Natural killer cell treated with Interleukin-12 subunit alpha and Interleukin-12 subunit beta and Interleukin-15 and Interleukin-18, amount 100 ng/mL, for 72 hours (primary cell): Measurements from ENCODE around the gene VHLL. TPM values are rescaled to one million over a fixed set of nuclear protein-coding genes. Genes with fewer than 3 reads are reported as not detected.

Source experiments
- ATAC-seq, 2 donors: fragments of 150-1000 bp; cut with Tn5 transposase in 1 of 2; sonication (Bioruptor Pico), chemical (Tn5 transposase) in 1 of 2; 2 replicates each; pipeline ENCODE4 v1.10.0; 2021
- DNase-seq: peaks from one replicate; pipeline ENCODE4 v3.0.0; 2022; ENCODE audit warnings: low spot score
- H3K27ac Mint-ChIP-seq, 2 donors: 1 replicate in 1 of 2; 2 replicates in 1 of 2; pipeline ENCODE4 v1.8.0; 2022; ENCODE audit warnings: mixed read lengths in 2 of 2, mild to moderate bottlenecking in 1 of 2, moderate library complexity in 1 of 2
- H3K27me3 Mint-ChIP-seq, 2 donors: 1 replicate in 1 of 2; 2 replicates in 1 of 2; pipeline ENCODE4 v1.8.0; 2022; ENCODE audit warnings: mixed read lengths in 2 of 2
- H3K36me3 Mint-ChIP-seq: one replicate; pipeline ENCODE4 v1.8.0; 2022; ENCODE audit warnings: mixed read lengths
- H3K4me1 Mint-ChIP-seq, 2 donors: 1 replicate in 1 of 2; 2 replicates in 1 of 2; pipeline ENCODE4 v1.8.0; 2022; ENCODE audit warnings: low read depth in 2 of 2, mixed read lengths in 2 of 2, mild to moderate bottlenecking in 1 of 2
- H3K4me3 Mint-ChIP-seq: one replicate; pipeline ENCODE4 v1.8.0; 2022; ENCODE audit warnings: mixed read lengths
- H3K9me3 Mint-ChIP-seq: 2 replicates; pipeline ENCODE4 v1.8.0; 2022; ENCODE audit warnings: mixed read lengths
- total RNA-seq, 2 donors: library from RNA; stranded (reverse); gene quantifications; one replicate each; pipeline ENCODE4 v1.2.3, GENCODE V29; 2022

The VHLL gene
- total RNA-seq, 2 donors from 2014 or later = not detected

DNA sequence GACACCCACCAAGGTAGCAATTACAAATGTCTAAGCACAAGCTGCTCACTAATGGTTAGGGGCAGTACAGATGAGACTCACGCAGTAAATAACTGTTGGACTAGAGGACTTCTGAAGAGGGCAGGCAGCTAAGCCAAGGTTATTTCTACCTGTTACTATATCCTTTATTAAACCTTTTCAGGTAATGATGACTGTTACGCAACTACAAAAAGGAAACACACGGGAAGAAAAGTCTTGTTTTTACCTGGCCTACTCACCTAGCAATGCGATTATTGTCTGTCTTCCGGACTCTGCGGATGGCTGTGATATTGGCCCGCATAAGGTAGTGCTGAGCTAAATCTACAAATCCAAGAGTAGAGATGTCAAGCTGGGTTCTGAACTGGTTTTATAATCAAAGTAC, 17.8 kb upstream of the VHLL start:
- Mint-ChIP-seq H3K27ac (no peak overlapping the region), H3K9me3 (no peaks in the 10 kb centered on the region), H3K4me3 (no peak overlapping the region), H3K36me3 (peaks cover 36% of the 10 kb centered on the region), H3K4me1 (peaks cover 0 to 4% of the 10 kb centered on the region in 2 donors), H3K27me3 (no peaks in the 10 kb centered on the region)
- ATAC-seq (no peak), DNase-seq (no peak)

DNA sequence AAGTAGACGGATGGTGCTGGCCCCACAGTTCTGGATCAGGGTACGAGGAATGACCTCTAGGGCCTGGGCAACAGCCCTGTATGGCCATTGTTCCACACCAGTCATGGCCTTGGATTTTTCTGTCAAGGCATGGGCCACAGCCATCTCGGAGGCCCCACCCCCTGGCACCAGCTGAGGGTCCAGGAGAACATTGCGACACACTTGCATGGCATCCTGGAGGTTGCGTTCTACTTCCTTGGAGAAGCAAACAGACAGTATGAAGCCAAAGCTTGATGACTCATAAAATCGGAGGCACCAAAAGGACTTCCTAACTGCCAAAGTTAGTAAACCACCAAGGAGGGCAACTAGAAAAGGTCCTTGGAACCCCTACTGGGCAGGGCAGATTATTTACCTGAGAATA, 11.9 kb upstream of the VHLL start:
- no peaks in the 10 kb centered on the region for H3K9me3 Mint-ChIP-seq
- H3K4me1 Mint-ChIP-seq = peaks cover 0 to 5% of the 10 kb centered on the region in 2 donors
- DNase-seq (no peak), ATAC-seq (no peak)
- no peak overlapping the region for H3K4me3 Mint-ChIP-seq
- peaks cover 41% of the 10 kb centered on the region for H3K36me3 Mint-ChIP-seq
- no peaks in the 10 kb centered on the region for H3K27me3 Mint-ChIP-seq
- no peak overlapping the region for H3K27ac Mint-ChIP-seq

DNA sequence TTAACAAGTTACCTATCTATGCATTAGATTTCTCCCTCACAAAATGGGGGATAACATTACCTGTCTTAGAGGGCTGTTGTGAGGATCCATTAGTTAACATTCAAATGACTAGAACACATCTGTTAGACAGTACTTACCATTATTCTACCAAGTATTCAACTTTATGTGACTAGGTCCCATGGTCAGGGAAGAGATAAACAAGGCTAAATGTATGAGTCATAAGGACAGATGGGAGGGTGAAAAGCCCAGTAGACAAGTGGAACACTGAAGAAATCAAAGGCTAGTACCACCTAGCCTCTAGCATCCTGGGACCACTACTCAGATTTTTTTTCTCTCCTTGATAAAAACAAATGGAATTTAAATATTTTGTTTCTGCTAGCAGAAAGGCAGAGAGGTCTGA, 9.0 kb upstream of the VHLL start:
- DNase-seq (no peak), ATAC-seq (no peak)
- H3K4me1 Mint-ChIP-seq = peaks cover 0 to 5% of the 10 kb centered on the region in 2 donors
- no peak overlapping the region for H3K4me3 Mint-ChIP-seq
- H3K36me3 Mint-ChIP-seq = peaks cover 25% of the 10 kb centered on the region
- H3K9me3 Mint-ChIP-seq = no peaks in the 10 kb centered on the region
- H3K27me3 Mint-ChIP-seq = no peaks in the 10 kb centered on the region
- H3K27ac Mint-ChIP-seq = no peak overlapping the region

DNA sequence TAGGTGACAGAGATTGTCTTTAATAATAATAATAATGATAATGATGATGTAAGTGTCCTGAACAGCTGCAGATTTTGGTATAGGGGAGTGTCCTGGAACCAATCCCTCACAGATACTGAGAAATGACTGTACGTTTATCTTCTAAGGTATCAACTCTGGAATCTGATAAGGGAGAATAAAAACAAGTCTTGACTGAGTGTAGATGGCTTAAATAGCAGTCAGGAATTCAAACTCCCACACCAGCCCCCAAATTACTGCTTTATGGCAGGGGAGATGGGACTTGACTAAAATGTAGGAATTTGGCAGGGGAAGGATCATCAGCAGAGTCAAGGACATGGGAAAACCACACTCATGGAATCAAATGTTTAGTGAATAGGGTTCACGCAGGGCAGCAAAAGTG, 6.1 kb upstream of the VHLL start:
- ATAC-seq (no peak), DNase-seq (no peak)
- Mint-ChIP-seq H3K36me3 (peaks cover 19% of the 10 kb centered on the region), H3K9me3 (no peaks in the 10 kb centered on the region), H3K27me3 (no peaks in the 10 kb centered on the region), H3K4me1 (peaks cover 0 to 3% of the 10 kb centered on the region in 2 donors), H3K4me3 (no peak overlapping the region), H3K27ac (no peak overlapping the region)

DNA sequence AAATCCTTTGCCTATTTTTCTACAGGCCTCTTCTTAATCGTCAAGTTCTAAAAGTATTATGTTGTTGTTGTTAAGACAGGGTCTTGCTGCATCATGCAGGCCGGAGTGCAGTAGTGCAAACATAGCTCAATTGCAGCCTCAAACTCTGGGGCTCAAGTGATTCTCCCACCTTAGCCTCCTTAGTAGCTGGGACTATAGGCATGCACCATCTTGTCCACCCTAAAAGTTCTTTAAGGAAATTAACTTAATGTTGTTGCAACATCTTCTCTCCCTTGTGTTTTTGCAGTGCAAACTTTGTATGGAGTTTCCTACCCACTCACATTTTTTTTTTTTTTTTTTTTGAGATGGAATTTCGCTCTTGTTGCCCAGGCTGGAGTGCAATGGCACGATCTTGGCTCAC, 4.1 kb upstream of the VHLL start:
- ATAC-seq (no peak), DNase-seq (no peak)
- Mint-ChIP-seq H3K4me1 (no peaks in the 10 kb centered on the region), H3K27me3 (no peaks in the 10 kb centered on the region), H3K36me3 (peaks cover 10% of the 10 kb centered on the region), H3K27ac (no peak overlapping the region), H3K9me3 (no peaks in the 10 kb centered on the region), H3K4me3 (no peak overlapping the region)

DNA sequence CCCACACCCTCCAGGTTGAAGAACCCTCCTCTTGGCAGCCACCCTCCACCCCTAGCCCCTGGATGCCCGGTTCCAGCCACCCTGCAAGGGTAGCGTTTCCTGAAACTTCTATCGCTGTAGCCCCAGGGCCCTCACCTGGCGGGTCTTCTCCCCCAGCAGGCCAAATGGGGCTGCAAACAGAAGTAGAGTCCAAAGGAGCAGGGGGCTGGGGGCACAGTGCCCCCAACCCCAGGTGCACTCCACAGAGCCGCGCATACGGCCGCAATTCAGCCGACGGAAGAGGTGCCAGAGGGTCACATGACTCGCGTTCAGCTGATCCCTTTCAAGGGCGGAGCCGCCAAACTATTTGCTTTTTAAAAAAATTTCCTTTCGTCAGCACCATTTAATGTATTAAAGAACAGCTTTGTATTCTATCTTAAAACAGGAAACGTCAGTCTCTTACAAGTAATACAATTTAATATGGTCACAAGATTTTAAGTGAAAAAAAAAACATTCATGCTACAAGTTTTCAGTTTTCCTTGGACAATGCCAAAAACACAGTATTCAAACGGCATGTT, 3.6 kb downstream of the VHLL start, which contains the start of gene GLMP:
GLMP (minus strand) TSS at position 289 of the 557 bp plus-strand sequence; CDS start at position 255, 34 bp downstream.
- Mint-ChIP-seq H3K36me3 (no peaks in the 10 kb centered on the region), H3K4me1 (peaks cover 15 to 21% of the 10 kb centered on the region in 2 donors), H3K27me3 (no peaks in the 10 kb centered on the region), H3K4me3 (peak within 1 kb of the TSS; percentile 86), H3K9me3 (no peaks in the 10 kb centered on the region), H3K27ac (peak within 1 kb of the TSS; percentile 16 to 82)
- DNase-seq = no peak
- peak; percentile 72 to 74 for ATAC-seq

DNA sequence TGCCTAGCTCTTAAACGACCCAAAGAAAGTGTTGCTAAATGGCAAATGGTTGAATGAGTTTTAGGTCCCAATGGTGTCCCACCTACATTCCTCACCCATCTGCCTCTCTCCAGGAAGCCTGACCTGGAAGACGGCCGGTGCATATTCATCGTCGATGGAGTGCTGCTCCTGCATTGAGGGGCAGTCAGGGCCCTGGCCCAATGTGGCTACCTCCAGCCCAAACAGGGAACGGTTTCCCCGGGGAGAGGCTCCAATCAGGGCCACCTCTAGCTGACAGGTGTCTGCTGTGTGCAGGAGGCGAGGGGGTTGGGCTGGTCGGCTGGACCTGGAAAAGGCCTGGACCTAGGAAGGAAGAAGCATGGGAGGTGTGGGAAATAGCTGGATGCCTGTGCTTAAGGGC, 5.2 kb downstream of the VHLL start:
- H3K27me3 Mint-ChIP-seq = no peaks in the 10 kb centered on the region
- ATAC-seq (no peak), DNase-seq (no peak)
- peaks cover 15 to 21% of the 10 kb centered on the region in 2 donors for H3K4me1 Mint-ChIP-seq
- no peak overlapping the region for H3K27ac Mint-ChIP-seq
- H3K4me3 Mint-ChIP-seq = no peak overlapping the region
- no peaks in the 10 kb centered on the region for H3K9me3 Mint-ChIP-seq
- no peaks in the 10 kb centered on the region for H3K36me3 Mint-ChIP-seq

DNA sequence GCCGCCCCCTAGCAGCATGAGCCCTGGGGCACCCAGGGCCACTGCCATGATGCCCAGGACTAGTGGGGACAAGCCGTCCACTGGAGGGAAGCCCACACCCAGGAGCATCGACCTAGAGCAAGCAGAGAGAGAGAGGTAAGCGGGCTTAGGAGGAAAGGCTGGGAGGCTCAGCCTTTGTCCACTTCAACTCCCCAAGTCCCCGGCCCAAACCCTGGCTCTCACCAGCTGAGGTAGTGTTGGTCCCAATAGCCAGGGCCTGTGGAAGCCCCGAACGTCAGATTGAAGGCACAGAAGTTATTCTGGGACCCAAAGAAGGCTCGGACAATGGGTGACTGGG, 6.0 kb downstream of the VHLL start:
- Mint-ChIP-seq H3K4me1 (peaks cover 15 to 21% of the 10 kb centered on the region in 2 donors), H3K27ac (no peak overlapping the region), H3K4me3 (peak overlapping the region; percentile 35), H3K36me3 (no peaks in the 10 kb centered on the region), H3K9me3 (no peaks in the 10 kb centered on the region), H3K27me3 (no peaks in the 10 kb centered on the region)
- no peak for DNase-seq
- no peak for ATAC-seq

DNA sequence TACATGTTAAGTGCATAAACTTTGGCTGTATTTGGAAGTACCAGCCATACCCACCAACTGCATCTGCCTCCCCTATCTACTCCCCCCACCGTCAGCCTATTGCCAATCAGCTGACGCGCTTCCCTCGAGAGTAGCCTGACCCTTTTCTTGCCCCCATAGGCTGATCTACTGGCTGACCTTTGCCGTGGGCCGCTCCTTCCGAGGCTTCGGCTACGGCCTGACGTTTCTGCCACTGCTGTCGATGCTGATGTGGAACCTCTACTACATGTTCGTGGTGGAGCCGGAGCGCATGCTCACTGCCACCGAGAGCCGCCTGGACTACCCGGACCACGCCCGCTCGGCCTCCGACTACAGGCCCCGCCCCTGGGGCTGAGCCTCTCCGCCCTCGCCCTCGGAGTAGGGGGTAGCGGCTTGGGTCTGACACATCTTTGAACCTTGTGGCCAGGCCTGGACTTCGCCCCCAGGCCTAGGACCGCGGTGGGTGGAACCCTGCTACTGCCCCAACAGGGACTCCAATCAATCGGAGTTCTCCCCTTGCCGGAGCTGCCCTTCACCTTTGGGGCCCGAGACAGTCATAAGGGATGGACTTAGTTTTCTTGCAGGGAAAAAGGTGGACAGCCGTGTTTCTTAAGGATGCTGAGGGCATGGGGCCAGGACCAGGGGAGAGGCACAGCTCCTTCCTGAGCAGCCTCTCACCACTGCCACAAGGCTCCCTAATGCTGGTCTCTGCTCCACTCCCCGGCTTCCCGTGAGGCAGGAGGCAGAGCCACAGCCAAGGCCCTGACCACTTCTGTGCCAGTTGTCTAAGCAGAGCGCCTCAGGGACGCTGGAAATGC, 7.7 kb downstream of the VHLL start:
- Mint-ChIP-seq H3K4me1 (peaks cover 15 to 21% of the 10 kb centered on the region in 2 donors), H3K4me3 (peak overlapping the region; percentile 73), H3K27me3 (no peaks in the 10 kb centered on the region), H3K27ac (peak overlapping the region; percentile 40 to 79), H3K9me3 (no peaks in the 10 kb centered on the region), H3K36me3 (no peaks in the 10 kb centered on the region)
- peak; percentile 78 for DNase-seq
- peak; percentile 87 to 90 for ATAC-seq

DNA sequence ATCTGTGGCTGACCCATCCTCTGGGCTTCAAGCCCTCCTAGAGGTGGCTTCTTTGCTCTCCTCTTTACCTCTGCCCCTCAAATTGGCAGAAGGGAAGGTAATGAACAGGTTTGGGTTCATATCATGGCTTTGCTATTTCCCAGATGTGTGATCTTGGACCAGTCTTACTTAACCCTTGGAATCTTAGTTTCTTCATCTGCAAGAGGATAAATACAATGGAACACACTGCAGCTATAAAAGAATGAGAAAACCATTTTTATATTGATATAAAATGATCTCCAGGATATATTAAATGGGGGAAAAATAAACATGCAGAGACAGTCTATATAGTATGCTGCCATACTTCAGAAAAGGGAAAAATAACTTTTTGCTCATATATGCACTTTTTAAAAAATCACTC, 9.2 kb downstream of the VHLL start:
- Mint-ChIP-seq H3K4me1 (peaks cover 10 to 18% of the 10 kb centered on the region in 2 donors), H3K9me3 (no peaks in the 10 kb centered on the region), H3K27ac (no peak overlapping the region), H3K4me3 (no peak overlapping the region), H3K36me3 (no peaks in the 10 kb centered on the region), H3K27me3 (no peaks in the 10 kb centered on the region)
- ATAC-seq (no peak), DNase-seq (no peak)

DNA sequence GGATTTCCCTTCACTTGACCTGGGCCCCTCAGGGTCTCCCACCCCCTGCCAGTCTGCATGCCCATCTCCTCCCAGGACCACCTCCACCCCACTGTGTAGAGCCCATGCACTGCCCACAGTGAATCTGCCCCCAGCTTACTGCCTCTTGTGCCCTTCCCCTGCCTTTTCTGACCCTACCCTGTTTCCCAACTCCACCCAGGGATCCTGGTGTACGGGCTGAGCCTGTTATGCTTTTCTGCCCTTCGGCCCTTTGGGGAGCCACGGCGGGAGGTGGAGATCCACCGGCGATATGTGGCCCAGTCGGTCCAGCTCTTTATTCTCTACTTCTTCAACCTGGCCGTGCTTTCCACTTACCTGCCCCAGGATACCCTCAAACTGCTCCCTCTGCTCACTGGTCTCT, 13.0 kb downstream of the VHLL start:
- no peak overlapping the region for H3K4me3 Mint-ChIP-seq
- H3K9me3 Mint-ChIP-seq = no peaks in the 10 kb centered on the region
- no peaks in the 10 kb centered on the region for H3K27me3 Mint-ChIP-seq
- H3K36me3 Mint-ChIP-seq = no peaks in the 10 kb centered on the region
- no peak overlapping the region for H3K27ac Mint-ChIP-seq
- no peak for ATAC-seq
- H3K4me1 Mint-ChIP-seq = peaks cover 25 to 28% of the 10 kb centered on the region in 2 donors
- DNase-seq = no peak

DNA sequence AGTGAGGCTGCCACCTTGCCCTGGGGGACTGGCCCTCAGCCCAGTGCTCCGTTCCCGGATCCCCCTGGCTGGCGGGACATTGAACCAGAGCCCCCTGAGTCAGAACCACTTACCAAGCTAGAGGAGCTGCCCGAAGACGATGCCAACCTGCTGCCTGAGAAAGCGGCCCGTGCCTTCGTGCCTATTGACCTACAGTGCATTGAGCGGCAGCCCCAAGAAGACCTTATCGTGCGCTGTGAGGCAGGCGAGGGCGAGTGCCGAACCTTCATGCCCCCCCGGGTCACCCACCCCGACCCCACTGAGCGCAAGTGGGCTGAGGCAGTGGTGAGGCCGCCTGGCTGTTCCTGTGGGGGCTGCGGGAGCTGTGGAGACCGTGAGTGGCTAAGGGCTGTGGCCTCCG, 13.7 kb downstream of the VHLL start:
- Mint-ChIP-seq H3K27me3 (no peaks in the 10 kb centered on the region), H3K4me1 (peaks cover 26 to 33% of the 10 kb centered on the region in 2 donors), H3K9me3 (no peaks in the 10 kb centered on the region), H3K27ac (no peak overlapping the region), H3K4me3 (no peak overlapping the region), H3K36me3 (no peaks in the 10 kb centered on the region)
- ATAC-seq (no peak), DNase-seq (no peak)

DNA sequence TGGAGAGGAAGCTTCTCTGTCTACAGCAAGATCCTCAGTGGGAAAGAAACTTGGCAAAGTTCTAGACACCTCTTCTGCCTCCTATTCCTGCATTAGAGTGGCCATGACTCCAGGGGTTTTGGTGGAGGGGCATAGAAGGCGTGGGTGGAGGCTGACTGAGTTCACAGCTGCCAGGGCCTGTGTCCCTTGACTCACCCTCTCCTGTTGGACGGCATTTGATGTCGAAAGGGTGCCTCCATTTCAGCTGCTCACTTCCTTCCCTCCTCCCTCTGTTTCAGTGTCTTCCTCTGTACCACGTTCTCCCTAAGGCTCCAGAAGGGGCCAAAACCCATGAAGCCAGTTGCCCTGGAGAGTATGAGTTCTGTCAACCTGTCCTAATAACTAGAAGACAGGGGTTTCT, 14.3 kb downstream of the VHLL start:
- Mint-ChIP-seq H3K4me1 (peaks cover 31 to 35% of the 10 kb centered on the region in 2 donors), H3K27me3 (no peaks in the 10 kb centered on the region), H3K27ac (no peak overlapping the region), H3K36me3 (no peaks in the 10 kb centered on the region), H3K4me3 (no peak overlapping the region), H3K9me3 (no peaks in the 10 kb centered on the region)
- DNase-seq = no peak
- ATAC-seq = no peak

DNA sequence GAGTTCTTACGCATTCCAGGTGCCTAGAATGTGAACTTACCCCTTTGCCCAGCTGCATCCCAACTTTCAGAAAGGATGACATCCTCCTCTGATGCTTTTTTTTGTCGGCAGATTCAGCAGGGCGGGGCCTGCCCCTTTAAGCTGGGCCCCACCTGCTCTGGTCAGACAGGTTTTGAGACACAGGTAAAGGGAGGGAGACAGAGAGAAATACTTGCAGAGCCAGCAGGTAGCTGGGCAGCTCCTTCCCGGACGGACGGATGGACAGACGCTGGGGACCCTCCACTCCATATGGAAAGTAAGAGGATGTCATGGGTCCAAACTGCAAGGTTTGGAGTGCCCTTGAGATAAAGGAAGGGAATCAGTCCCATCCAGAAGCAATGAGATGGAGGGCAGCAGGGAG, 15.0 kb downstream of the VHLL start, which contains the start of gene TMEM79:
TMEM79 (plus strand) TSS at position 214 of the 400 bp plus-strand sequence. CDS start 902 bp downstream, outside the sequence.
- no peak for DNase-seq
- Mint-ChIP-seq H3K9me3 (no peaks in the 10 kb centered on the region), H3K27ac (peak within 1 kb of the TSS; percentile 93 to 98), H3K27me3 (no peaks in the 10 kb centered on the region), H3K4me1 (peaks cover 31 to 35% of the 10 kb centered on the region in 2 donors), H3K36me3 (no peaks in the 10 kb centered on the region), H3K4me3 (peak within 1 kb of the TSS; percentile 99)
- ATAC-seq = no peak
